Cardiac fibroblast (primary cell): ENCODE data around the gene TMEM129.

Experiments used
- DNase-seq, 2 donors: peaks; one replicate each; pipeline versions ENCODE4 v3.0.0 to v3.0.0-alpha.2; 2010; ENCODE audit warnings: low read depth in 2 of 2
- H3K4me3 ChIP-seq, 2 donors: replicated peaks in 1 of 2; 1 replicate in 1 of 2; 2 replicates in 1 of 2; pipeline ENCODE4 v1.5.1; 2011; ENCODE audit warnings: low read depth in 2 of 2, low read length in 2 of 2, mild to moderate bottlenecking in 2 of 2, moderate library complexity in 1 of 2
- CTCF ChIP-seq: IDR thresholded peaks from one replicate; pipeline ENCODE4 v1.5.1; 2011; ENCODE audit warnings: low read depth, mild to moderate bottlenecking, low read length, inconsistent platforms

The TMEM129 gene

GRCh38 chr4:1695913-1696312, 25.2 kb downstream of the TMEM129 start:
- TF ChIP-seq CTCF, result no peak
- DNase-seq, result no peak
- no peak overlapping the region for H3K4me3 ChIP-seq

- peak; percentile 85 to 86 for DNase-seq
- H3K4me3 ChIP-seq, result no peak overlapping the region
- TF ChIP-seq CTCF, result peak; percentile 96
These were observed 27.8 kb downstream of the TMEM129 start for GRCh38 chr4:1693131-1693896.

- no peak for DNase-seq
- no peak for TF ChIP-seq CTCF
- H3K4me3 ChIP-seq, result no peak overlapping the region
These were observed 29.3 kb downstream of the TMEM129 start for GRCh38 chr4:1691737-1692373.

- DNase-seq, result no peak
- H3K4me3 ChIP-seq, result no peak overlapping the region
- no peak for TF ChIP-seq CTCF
These were observed 30.4 kb downstream of the TMEM129 start for GRCh38 chr4:1690698-1691097.

- no peak for DNase-seq
- no peak for TF ChIP-seq CTCF
- H3K4me3 ChIP-seq, result no peak overlapping the region
These were observed 34.6 kb downstream of the TMEM129 start for GRCh38 chr4:1686440-1687036.

- H3K4me3 ChIP-seq, result no peak overlapping the region
- no peak for DNase-seq
- no peak for TF ChIP-seq CTCF
These were observed 35.6 kb downstream of the TMEM129 start for GRCh38 chr4:1685235-1686150.
